ENCODE data around the gene VN1R4.
"Not testable (repeated sequence)": the region's sequence is repeated elsewhere in the genome, so short reads cannot be mapped to it uniquely, and the experiment has no call there.

Gene VN1R4

DNA sequence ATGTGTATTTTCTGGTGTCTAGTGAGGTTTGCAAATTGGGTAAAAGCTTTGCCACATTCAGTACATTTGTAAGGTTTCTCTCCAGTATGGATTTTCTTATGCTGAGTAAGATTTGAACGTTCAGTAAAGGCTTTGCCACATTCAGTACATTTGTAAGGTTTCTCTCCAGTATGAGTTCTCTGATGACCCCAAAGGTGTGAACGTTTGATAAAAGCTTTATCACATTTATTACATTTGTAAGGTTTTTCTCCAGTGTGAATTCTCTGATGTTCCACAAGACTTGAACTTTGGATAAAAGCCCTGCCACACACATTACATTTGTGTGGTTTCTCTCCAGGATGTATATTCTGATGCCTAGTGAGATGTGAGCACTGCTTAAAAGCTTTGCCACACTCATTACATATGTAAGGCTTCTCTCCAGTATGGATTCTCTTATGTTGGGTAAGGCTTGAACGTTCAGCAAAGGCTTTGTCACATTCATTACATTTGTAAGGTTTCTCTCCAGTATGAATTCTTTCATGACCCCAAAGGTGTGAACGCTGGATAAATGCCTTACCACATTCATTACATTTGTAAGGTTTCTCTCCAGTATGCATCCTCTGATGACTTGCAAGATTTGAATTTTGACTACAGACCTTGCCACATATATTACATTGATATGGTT, 30.3 kb downstream of the VN1R4 start:
- H2BK12ac ChIP-seq (ENCODE audit: low read length), result no peak overlapping the region
- DNase-seq (ENCODE audit: low spot score), result no peak
- no CpG with 5 or more reads among the region's 4 CpGs for WGBS, 2 donors (ENCODE audit: extremely low coverage in 2 of 2, insufficient read length in 2 of 2, insufficient replicate concordance in 1 of 2)
- no peak overlapping the region for H2BK5ac ChIP-seq (ENCODE audit: low read length)
- H3K4me2 ChIP-seq (ENCODE audit: insufficient read depth, low read length, poor library complexity, severe bottlenecking), result no peak overlapping the region
- no peak overlapping the region for H3K4ac ChIP-seq (ENCODE audit: low read length)
- no peak overlapping the region for H3K18ac ChIP-seq (ENCODE audit: low read length)
- H3K27ac ChIP-seq (replicated peaks; ENCODE audit: low read length), result no peak overlapping the region
- no peak overlapping the region for H4K91ac ChIP-seq (ENCODE audit: low read depth, low read length, poor library complexity)
- H3K36me3 ChIP-seq (replicated peaks in 1 of 2; ENCODE audit: control insufficient read depth in 2 of 2, insufficient read depth in 2 of 2, low read length in 2 of 2), result peaks cover 16 to 52% of the 10 kb centered on the region in 2 donors
- H3K4me3 ChIP-seq (ENCODE audit: low read length in 2 of 2), result no peak overlapping the region
- no peak overlapping the region for H4K8ac ChIP-seq (ENCODE audit: low read depth, low read length)
- H2BK15ac ChIP-seq (ENCODE audit: low read length), result no peak overlapping the region
- no peak overlapping the region for H2AFZ ChIP-seq (ENCODE audit: low read length)
- H3K4me1 ChIP-seq (ENCODE audit: control insufficient read depth in 2 of 2, insufficient read depth in 1 of 2, low read depth in 1 of 2, low read length in 2 of 2), result no peaks in the 10 kb centered on the region
- H3K27me3 ChIP-seq (ENCODE audit: control insufficient read depth in 3 of 3, insufficient read depth in 3 of 3, low read depth in 1 of 3, low read length in 3 of 3), result no peaks in the 10 kb centered on the region
- no peak overlapping the region for H2AK5ac ChIP-seq (ENCODE audit: low read depth, low read length)
- no peak overlapping the region for H3K14ac ChIP-seq (ENCODE audit: low read length)
- no peak overlapping the region for H2BK120ac ChIP-seq (ENCODE audit: low read depth, low read length)
- H3K79me1 ChIP-seq (ENCODE audit: low read depth, low read length), result no peaks in the 10 kb centered on the region
- H3K9me3 ChIP-seq (replicated peaks in 1 of 2; ENCODE audit: control insufficient read depth in 2 of 2, insufficient read depth in 1 of 2, low read depth in 1 of 2, low read length in 2 of 2), result peaks cover 29 to 84% of the 10 kb centered on the region in 2 donors
- no peak overlapping the region for H3K9ac ChIP-seq (ENCODE audit: low read depth, low read length, poor library complexity)
- H3K23ac ChIP-seq (ENCODE audit: low read depth, low read length, poor library complexity), result no peak overlapping the region

- H3K36me3 ChIP-seq (replicated peaks in 1 of 2; ENCODE audit: control insufficient read depth in 2 of 2, insufficient read depth in 2 of 2, low read length in 2 of 2), result no peaks in the 10 kb centered on the region
- H3K27ac ChIP-seq (replicated peaks; ENCODE audit: low read length), result no peak overlapping the region
- H3K18ac ChIP-seq (ENCODE audit: low read length), result no peak overlapping the region
- no peak overlapping the region for H2AFZ ChIP-seq (ENCODE audit: low read length)
- H3K23ac ChIP-seq (ENCODE audit: low read depth, low read length, poor library complexity), result no peak overlapping the region
- DNase-seq (ENCODE audit: low spot score), result no peak
- H4K91ac ChIP-seq (ENCODE audit: low read depth, low read length, poor library complexity), result no peak overlapping the region
- no CpG with 5 or more reads among the region's 20 CpGs for WGBS, 2 donors (ENCODE audit: extremely low coverage in 2 of 2, insufficient read length in 2 of 2, insufficient replicate concordance in 1 of 2)
- H2BK5ac ChIP-seq (ENCODE audit: low read length), result no peak overlapping the region
- H3K14ac ChIP-seq (ENCODE audit: low read length), result no peak overlapping the region
- H3K79me1 ChIP-seq (ENCODE audit: low read depth, low read length), result no peaks in the 10 kb centered on the region
- H3K9me3 ChIP-seq (replicated peaks in 1 of 2; ENCODE audit: control insufficient read depth in 2 of 2, insufficient read depth in 1 of 2, low read depth in 1 of 2, low read length in 2 of 2), result peaks cover 14 to 34% of the 10 kb centered on the region in 2 donors
- H3K4me2 ChIP-seq (ENCODE audit: insufficient read depth, low read length, poor library complexity, severe bottlenecking), result no peak overlapping the region
- H2BK15ac ChIP-seq (ENCODE audit: low read length), result no peak overlapping the region
- no peak overlapping the region for H3K4ac ChIP-seq (ENCODE audit: low read length)
- no peak overlapping the region for H2BK12ac ChIP-seq (ENCODE audit: low read length)
- H3K27me3 ChIP-seq (ENCODE audit: control insufficient read depth in 3 of 3, insufficient read depth in 3 of 3, low read depth in 1 of 3, low read length in 3 of 3), result no peaks in the 10 kb centered on the region
- H3K4me1 ChIP-seq (ENCODE audit: control insufficient read depth in 2 of 2, insufficient read depth in 1 of 2, low read depth in 1 of 2, low read length in 2 of 2), result no peaks in the 10 kb centered on the region
- H3K4me3 ChIP-seq (ENCODE audit: low read length in 2 of 2), result no peak overlapping the region
- no peak overlapping the region for H2BK120ac ChIP-seq (ENCODE audit: low read depth, low read length)
- H3K9ac ChIP-seq (ENCODE audit: low read depth, low read length, poor library complexity), result no peak overlapping the region
- H2AK5ac ChIP-seq (ENCODE audit: low read depth, low read length), result no peak overlapping the region
- H4K8ac ChIP-seq (ENCODE audit: low read depth, low read length), result no peak overlapping the region
Observed at GRCh38 chr19:53224606-53225005, 42.9 kb downstream of the VN1R4 start.

DNA sequence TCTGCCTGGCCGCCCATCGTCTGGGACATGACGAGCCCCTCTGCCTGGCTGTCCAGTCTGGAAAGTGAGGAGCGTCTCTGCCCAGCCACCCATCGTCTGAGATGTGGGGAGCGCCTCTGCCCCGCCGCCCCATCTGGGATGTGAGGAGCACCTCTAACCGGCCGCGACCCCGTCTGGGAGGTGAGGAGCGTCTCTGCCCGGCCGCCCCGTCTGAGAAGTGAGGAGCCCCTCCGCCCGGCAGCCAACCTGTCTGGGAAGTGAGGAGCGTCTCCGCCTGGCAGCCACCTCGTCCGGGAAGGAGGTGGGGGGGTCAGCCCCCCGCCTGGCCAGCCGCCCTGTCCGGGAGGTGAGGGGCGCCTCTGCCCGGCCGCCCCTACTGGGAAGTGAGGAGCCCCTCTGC, 44.8 kb downstream of the VN1R4 start:
- no CpG with 5 or more reads among the region's 28 CpGs for WGBS, 2 donors (ENCODE audit: extremely low coverage in 2 of 2, insufficient read length in 2 of 2, insufficient replicate concordance in 1 of 2)
- H2BK5ac ChIP-seq (ENCODE audit: low read length); H4K91ac ChIP-seq (ENCODE audit: low read depth, low read length, poor library complexity); H2AK5ac ChIP-seq (ENCODE audit: low read depth, low read length); H3K4me2 ChIP-seq (ENCODE audit: insufficient read depth, low read length, poor library complexity, severe bottlenecking); H2AFZ ChIP-seq (ENCODE audit: low read length); DNase-seq (ENCODE audit: low spot score); H3K23ac ChIP-seq (ENCODE audit: low read depth, low read length, poor library complexity); H3K4me1 ChIP-seq (ENCODE audit: control insufficient read depth in 2 of 2, insufficient read depth in 1 of 2, low read depth in 1 of 2, low read length in 2 of 2); H3K27ac ChIP-seq (replicated peaks; ENCODE audit: low read length); H3K9ac ChIP-seq (ENCODE audit: low read depth, low read length, poor library complexity); H3K18ac ChIP-seq (ENCODE audit: low read length); H2BK15ac ChIP-seq (ENCODE audit: low read length); H3K27me3 ChIP-seq (ENCODE audit: control insufficient read depth in 3 of 3, insufficient read depth in 3 of 3, low read depth in 1 of 3, low read length in 3 of 3); H3K4me3 ChIP-seq (ENCODE audit: low read length in 2 of 2); H2BK12ac ChIP-seq (ENCODE audit: low read length); H2BK120ac ChIP-seq (ENCODE audit: low read depth, low read length); H3K79me1 ChIP-seq (ENCODE audit: low read depth, low read length); H3K4ac ChIP-seq (ENCODE audit: low read length); H3K36me3 ChIP-seq (replicated peaks in 1 of 2; ENCODE audit: control insufficient read depth in 2 of 2, insufficient read depth in 2 of 2, low read length in 2 of 2); H3K14ac ChIP-seq (ENCODE audit: low read length); H4K8ac ChIP-seq (ENCODE audit: low read depth, low read length): not testable (repeated sequence)
- H3K9me3 ChIP-seq (replicated peaks in 1 of 2; ENCODE audit: control insufficient read depth in 2 of 2, insufficient read depth in 1 of 2, low read depth in 1 of 2, low read length in 2 of 2), result peaks cover 12 to 24% of the 10 kb centered on the region in 2 donors

All from neuronal stem cell (in vitro differentiated cells).